DND-41 (cell line): ENCODE data around the gene DCBLD2.

ENCODE experiments used
- ATAC-seq: fragments of 200-7000 bp; cut with Tn5 transposase; 3 replicates; pipeline ENCODE4 v1.9.1; 2021; ENCODE audit warnings: low read depth; ENCODE audit not compliant: insufficient read depth
- DNase-seq: peaks from one replicate; pipeline ENCODE4 v3.0.0-alpha.2; 2020
- H2AFZ ChIP-seq: 2 replicates; pipeline ENCODE4 v1.6.0; 2012; ENCODE audit warnings: low read depth, low read length
- H3K27ac ChIP-seq: 2 replicates; pipeline ENCODE4 v1.5.1; 2012; ENCODE audit warnings: low read length, inconsistent platforms
- H3K27me3 ChIP-seq: fragments of 200-600 bp; sonication (generic); 2 replicates; pipeline ENCODE4 v1.6.0; 2012; ENCODE audit warnings: low read length, mild to moderate bottlenecking, inconsistent platforms; ENCODE audit not compliant: insufficient read depth, poor library complexity
- H3K36me3 ChIP-seq: 2 replicates; pipeline ENCODE4 v1.5.1; 2012; ENCODE audit warnings: low read length, inconsistent platforms; ENCODE audit not compliant: insufficient read depth
- H3K4me1 ChIP-seq: 2 replicates; pipeline ENCODE4 v1.5.1; 2012; ENCODE audit warnings: mild to moderate bottlenecking, low read length; ENCODE audit not compliant: insufficient read depth
- H3K4me2 ChIP-seq: 2 replicates; pipeline ENCODE4 v1.6.0; 2012; ENCODE audit warnings: mild to moderate bottlenecking, moderate library complexity, low read length, inconsistent platforms; ENCODE audit not compliant: insufficient read depth
- H3K4me3 ChIP-seq, 2 experiments: fragments of 200-600 bp in 1 of 2; shearing (Covaris generic) in 1 of 2; 2 replicates each; pipeline ENCODE4 v1.5.1; 2012 to 2016; ENCODE audit warnings: inconsistent platforms in 2 of 2, low read length in 2 of 2, mild to moderate bottlenecking in 2 of 2, low read depth in 1 of 2, moderate library complexity in 1 of 2
- H3K79me2 ChIP-seq: 2 replicates; pipeline ENCODE4 v1.6.0; 2012; ENCODE audit warnings: low read length, inconsistent platforms; ENCODE audit not compliant: insufficient read depth
- H3K9ac ChIP-seq: 2 replicates; pipeline ENCODE4 v1.6.0; 2012; ENCODE audit warnings: low read depth, mild to moderate bottlenecking, inconsistent platforms, low read length, moderate library complexity
- H3K9me3 ChIP-seq: 2 replicates; pipeline ENCODE4 v1.5.1; 2012; ENCODE audit warnings: low read length, moderate library complexity, mild to moderate bottlenecking, inconsistent platforms; ENCODE audit not compliant: insufficient read depth, severe bottlenecking
- H4K20me1 ChIP-seq: 2 replicates; pipeline ENCODE4 v1.6.0; 2012; ENCODE audit warnings: low read length; ENCODE audit not compliant: insufficient read depth
- EZH2 ChIP-seq: IDR thresholded peaks from 3 replicates; pipeline ENCODE4 v1.6.1; 2012; ENCODE audit warnings: borderline replicate concordance, low read depth, mild to moderate bottlenecking, moderate library complexity, low read length, inconsistent platforms; ENCODE audit not compliant: severe bottlenecking
- TF ChIP-seq, protein P1 (sequence below): IDR thresholded peaks from 2 replicates; pipeline ENCODE4 v1.5.1; 2012; ENCODE audit warnings: borderline replicate concordance, low read length, moderate library complexity, mild to moderate bottlenecking; ENCODE audit not compliant: poor library complexity, severe bottlenecking; ENCODE audit errors: extremely low read depth

The DCBLD2 gene

DNA sequence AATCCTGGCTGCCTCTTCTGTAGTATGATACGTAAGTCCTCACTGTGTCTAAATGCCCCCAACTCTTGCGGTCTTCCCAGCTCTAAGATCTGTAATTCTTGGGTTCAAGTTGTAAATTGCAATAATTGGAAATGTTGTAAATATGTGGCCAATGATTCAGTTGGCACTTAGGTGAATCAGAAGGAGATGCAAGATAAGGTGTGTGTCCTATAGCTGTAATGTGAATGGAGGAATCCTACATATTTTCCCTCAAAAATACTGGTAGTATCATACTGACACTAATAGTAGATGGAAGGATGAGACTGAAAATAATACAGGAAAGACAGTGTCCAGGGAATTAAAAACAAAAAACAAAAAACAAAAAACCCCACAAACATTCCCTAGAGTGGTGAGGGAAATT, 141.9 kb downstream of the DCBLD2 start:
- Histone ChIP-seq H3K9me3 (no peaks in the 10 kb centered on the region), H4K20me1 (peaks cover 2% of the 10 kb centered on the region; the same call in 1 of the 2 replicates), H3K4me3 (no peak overlapping the region), H3K36me3 (0 out of 2 replicates have a peak, but pooled peaks cover 3% of the 10 kb centered on the region), H3K27me3 (no peaks in the 10 kb centered on the region), H3K4me2 (no peak overlapping the region), H3K79me2 (no peaks in the 10 kb centered on the region), H2AFZ (no peak overlapping the region), H3K9ac (no peak overlapping the region), H3K27ac (no peak overlapping the region), H3K4me1 (peaks cover 14% of the 10 kb centered on the region)
- ATAC-seq (no peak), DNase-seq (no peak)
- TF ChIP-seq, protein P1, sequence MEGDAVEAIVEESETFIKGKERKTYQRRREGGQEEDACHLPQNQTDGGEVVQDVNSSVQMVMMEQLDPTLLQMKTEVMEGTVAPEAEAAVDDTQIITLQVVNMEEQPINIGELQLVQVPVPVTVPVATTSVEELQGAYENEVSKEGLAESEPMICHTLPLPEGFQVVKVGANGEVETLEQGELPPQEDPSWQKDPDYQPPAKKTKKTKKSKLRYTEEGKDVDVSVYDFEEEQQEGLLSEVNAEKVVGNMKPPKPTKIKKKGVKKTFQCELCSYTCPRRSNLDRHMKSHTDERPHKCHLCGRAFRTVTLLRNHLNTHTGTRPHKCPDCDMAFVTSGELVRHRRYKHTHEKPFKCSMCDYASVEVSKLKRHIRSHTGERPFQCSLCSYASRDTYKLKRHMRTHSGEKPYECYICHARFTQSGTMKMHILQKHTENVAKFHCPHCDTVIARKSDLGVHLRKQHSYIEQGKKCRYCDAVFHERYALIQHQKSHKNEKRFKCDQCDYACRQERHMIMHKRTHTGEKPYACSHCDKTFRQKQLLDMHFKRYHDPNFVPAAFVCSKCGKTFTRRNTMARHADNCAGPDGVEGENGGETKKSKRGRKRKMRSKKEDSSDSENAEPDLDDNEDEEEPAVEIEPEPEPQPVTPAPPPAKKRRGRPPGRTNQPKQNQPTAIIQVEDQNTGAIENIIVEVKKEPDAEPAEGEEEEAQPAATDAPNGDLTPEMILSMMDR: no peak
- TF ChIP-seq EZH2: no peak

DNA sequence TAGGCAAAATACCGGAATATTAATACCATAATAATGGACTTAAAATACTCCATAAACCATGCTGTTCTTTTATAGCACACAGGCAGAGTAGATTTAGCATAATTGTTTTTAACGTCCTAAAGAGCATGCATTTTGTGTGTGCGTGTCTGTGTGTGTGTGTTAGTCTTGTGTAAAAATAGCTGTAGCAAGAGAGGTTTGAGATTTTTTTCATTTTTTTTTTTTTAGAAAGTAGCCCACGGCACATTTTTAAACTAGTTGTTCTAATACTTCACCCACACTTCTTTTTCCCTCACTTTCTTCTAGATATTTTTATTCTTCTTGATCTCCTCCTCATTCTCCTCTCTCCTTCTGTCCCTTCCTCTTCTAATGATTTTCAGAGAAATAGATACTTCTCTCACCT, 145.9 kb downstream of the DCBLD2 start:
- H3K9me3 ChIP-seq: no peaks in the 10 kb centered on the region
- H3K4me3 ChIP-seq: no peak overlapping the region
- no peak for TF ChIP-seq EZH2
- TF ChIP-seq, protein P1: no peak
- no peak overlapping the region for H3K4me2 ChIP-seq
- H3K9ac ChIP-seq: no peak overlapping the region
- H4K20me1 ChIP-seq: no peaks in the 10 kb centered on the region
- ATAC-seq: no peak
- DNase-seq: no peak
- H3K79me2 ChIP-seq: no peaks in the 10 kb centered on the region
- no peak overlapping the region for H3K27ac ChIP-seq
- no peak overlapping the region for H2AFZ ChIP-seq
- H3K27me3 ChIP-seq: no peaks in the 10 kb centered on the region
- H3K36me3 ChIP-seq: 0 out of 2 replicates have a peak, but pooled peaks cover 3% of the 10 kb centered on the region
- H3K4me1 ChIP-seq: peaks cover 2% of the 10 kb centered on the region

DNA sequence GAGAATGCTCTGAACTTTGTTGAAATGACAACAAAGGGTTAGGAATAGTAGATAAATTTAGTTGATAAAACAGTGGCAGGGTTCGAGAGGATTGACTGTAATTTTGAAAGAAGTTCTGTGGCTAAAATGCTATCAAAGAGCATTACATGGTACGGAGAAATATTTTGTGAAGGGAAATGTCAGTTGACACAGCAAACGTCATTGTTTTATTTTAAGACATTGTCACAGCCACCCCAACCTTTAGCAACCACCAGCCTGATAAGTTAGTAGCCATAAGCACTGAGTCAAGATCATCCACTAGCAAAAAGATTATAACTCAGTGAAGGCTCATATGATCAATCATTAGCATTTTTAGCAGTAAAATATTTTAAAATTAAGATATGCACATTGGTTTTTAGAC, 147.0 kb downstream of the DCBLD2 start:
- 0 out of 2 replicates have a peak, but pooled peaks cover 3% of the 10 kb centered on the region for H3K36me3 ChIP-seq
- H3K4me2 ChIP-seq: no peak overlapping the region
- H3K4me3 ChIP-seq: no peak overlapping the region
- H3K9ac ChIP-seq: no peak overlapping the region
- no peaks in the 10 kb centered on the region for H3K9me3 ChIP-seq
- H3K4me1 ChIP-seq: no peaks in the 10 kb centered on the region
- ATAC-seq: no peak
- H3K27ac ChIP-seq: no peak overlapping the region
- no peaks in the 10 kb centered on the region for H3K79me2 ChIP-seq
- DNase-seq: no peak
- H2AFZ ChIP-seq: no peak overlapping the region
- no peaks in the 10 kb centered on the region for H4K20me1 ChIP-seq
- H3K27me3 ChIP-seq: no peaks in the 10 kb centered on the region
- TF ChIP-seq EZH2: no peak
- TF ChIP-seq, protein P1: no peak

GRCh38 chr3:98750276-98750919, 151.1 kb downstream of the DCBLD2 start:
- no peak for TF ChIP-seq EZH2
- TF ChIP-seq, protein P1: no peak
- Histone ChIP-seq H3K9ac (no peak overlapping the region), H3K79me2 (peaks cover 4% of the 10 kb centered on the region; the same call in 1 of the 2 replicates), H3K4me3 (no peak overlapping the region), H3K4me2 (no peak overlapping the region), H3K27ac (no peak overlapping the region), H3K36me3 (no peaks in the 10 kb centered on the region), H3K4me1 (no peaks in the 10 kb centered on the region), H4K20me1 (peaks cover 3% of the 10 kb centered on the region; the same call in 1 of the 2 replicates), H2AFZ (no peak overlapping the region), H3K27me3 (no peaks in the 10 kb centered on the region), H3K9me3 (no peaks in the 10 kb centered on the region)
- no peak for ATAC-seq
- DNase-seq: no peak
